ENCODE measurements around the gene CFAP53. TPM values are rescaled to one million over a fixed set of nuclear protein-coding genes. Genes with fewer than 3 reads are reported as not detected.

The CFAP53 gene
- total RNA-seq = 0.17 to 0.26 TPM in 2 of 3 replicates, not detected in the other
- long read RNA-seq, partial matches to known transcripts = 1 of 1 reads
- long read RNA-seq, other reads (novel, unspliced or antisense) = 0 of 1 reads

DNA sequence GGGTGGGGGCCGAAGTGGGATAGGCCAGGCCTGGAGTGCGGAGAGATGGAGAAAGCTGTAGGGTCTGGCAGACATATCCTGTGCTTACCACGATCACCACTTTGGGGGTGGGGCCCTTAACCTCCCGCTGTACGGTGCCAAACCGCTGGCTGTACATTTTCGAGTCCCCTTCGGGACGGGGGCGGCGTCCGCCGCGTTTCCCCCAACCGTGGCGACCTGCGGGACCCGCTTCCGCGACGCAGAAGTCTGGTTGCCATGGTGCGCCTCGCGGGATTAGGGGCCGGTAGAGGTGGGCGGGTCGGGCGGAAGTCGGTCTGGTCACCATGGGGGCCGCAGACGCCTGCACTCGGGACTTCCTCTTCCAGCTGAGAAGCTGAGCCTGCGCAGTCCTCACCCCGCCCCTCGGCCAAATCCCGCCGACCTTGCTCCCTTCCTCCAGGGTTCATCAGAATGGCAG, at the start of gene CFAP53:
TSS of gene CFAP53 (minus strand) at position 248 of the 457 bp plus-strand sequence. CDS start at position 157, 91 bp downstream.
- Mint-ChIP-seq H3K9me3 (ENCODE audit: low read depth) (no peaks in the 10 kb centered on the region), H3K36me3 (ENCODE audit: low read depth) (peaks cover 19% of the 10 kb centered on the region), H3K27ac (ENCODE audit: unreplicated experiment) (peak within 1 kb of the TSS; percentile 59), H3K4me3 (ENCODE audit: unreplicated experiment) (peak within 1 kb of the TSS; percentile 85), H3K27me3 (ENCODE audit: low read depth) (peaks cover 7% of the 10 kb centered on the region), H3K4me1 (ENCODE audit: low read depth) (peaks cover 16% of the 10 kb centered on the region)
- DNase-seq (ENCODE audit: low spot score) = peak; percentile 98
- TF ChIP-seq, protein P1, sequence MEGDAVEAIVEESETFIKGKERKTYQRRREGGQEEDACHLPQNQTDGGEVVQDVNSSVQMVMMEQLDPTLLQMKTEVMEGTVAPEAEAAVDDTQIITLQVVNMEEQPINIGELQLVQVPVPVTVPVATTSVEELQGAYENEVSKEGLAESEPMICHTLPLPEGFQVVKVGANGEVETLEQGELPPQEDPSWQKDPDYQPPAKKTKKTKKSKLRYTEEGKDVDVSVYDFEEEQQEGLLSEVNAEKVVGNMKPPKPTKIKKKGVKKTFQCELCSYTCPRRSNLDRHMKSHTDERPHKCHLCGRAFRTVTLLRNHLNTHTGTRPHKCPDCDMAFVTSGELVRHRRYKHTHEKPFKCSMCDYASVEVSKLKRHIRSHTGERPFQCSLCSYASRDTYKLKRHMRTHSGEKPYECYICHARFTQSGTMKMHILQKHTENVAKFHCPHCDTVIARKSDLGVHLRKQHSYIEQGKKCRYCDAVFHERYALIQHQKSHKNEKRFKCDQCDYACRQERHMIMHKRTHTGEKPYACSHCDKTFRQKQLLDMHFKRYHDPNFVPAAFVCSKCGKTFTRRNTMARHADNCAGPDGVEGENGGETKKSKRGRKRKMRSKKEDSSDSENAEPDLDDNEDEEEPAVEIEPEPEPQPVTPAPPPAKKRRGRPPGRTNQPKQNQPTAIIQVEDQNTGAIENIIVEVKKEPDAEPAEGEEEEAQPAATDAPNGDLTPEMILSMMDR (IDR thresholded peaks at IDR 0.05) = no peak

- TF ChIP-seq, protein P1 (IDR thresholded peaks at IDR 0.05) = no peak
- Mint-ChIP-seq H3K36me3 (ENCODE audit: low read depth) (no peaks in the 10 kb centered on the region), H3K9me3 (ENCODE audit: low read depth) (no peaks in the 10 kb centered on the region), H3K27me3 (ENCODE audit: low read depth) (peaks cover 50% of the 10 kb centered on the region), H3K4me1 (ENCODE audit: low read depth) (no peaks in the 10 kb centered on the region), H3K27ac (ENCODE audit: unreplicated experiment) (no peak overlapping the region), H3K4me3 (ENCODE audit: unreplicated experiment) (no peak overlapping the region)
- no peak for DNase-seq (ENCODE audit: low spot score)
Observed at GRCh38 chr18:50315100-50315871, 49.0 kb upstream of the CFAP53 start.

DNA sequence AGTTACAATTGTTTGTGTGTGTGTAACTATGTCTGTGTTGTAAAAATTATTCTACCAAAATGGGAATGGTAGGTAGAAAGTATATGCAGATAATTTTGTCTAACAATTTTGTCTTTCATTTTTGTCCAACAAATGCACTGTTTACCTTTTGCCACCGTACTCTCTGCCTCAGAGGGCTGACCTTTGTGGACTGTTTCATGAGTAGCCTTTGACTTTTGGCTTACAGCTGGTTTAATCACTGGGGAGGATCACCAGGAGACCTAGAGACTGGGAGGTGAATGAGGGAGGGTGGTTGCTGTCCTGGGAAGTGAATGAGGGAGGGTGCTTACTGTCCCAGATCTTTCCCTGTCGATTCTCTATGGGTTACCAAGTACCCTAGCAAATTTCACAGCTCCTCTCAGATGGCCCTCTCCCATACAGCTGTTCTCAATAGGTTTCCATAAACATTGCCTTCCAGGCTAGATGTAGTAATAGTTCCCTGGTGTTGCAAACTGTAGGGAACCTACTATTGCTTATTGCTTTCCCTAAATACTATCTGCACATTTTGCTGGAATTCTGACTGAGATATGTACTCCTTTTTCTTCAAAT, 47.7 kb upstream of the CFAP53 start:
- Mint-ChIP-seq H3K4me1 (ENCODE audit: low read depth) (no peaks in the 10 kb centered on the region), H3K9me3 (ENCODE audit: low read depth) (no peaks in the 10 kb centered on the region), H3K27ac (ENCODE audit: unreplicated experiment) (no peak overlapping the region), H3K36me3 (ENCODE audit: low read depth) (no peaks in the 10 kb centered on the region), H3K4me3 (ENCODE audit: unreplicated experiment) (no peak overlapping the region), H3K27me3 (ENCODE audit: low read depth) (peaks cover 45% of the 10 kb centered on the region)
- DNase-seq (ENCODE audit: low spot score) = no peak
- TF ChIP-seq, protein P1 (IDR thresholded peaks at IDR 0.05) = no peak

GRCh38 chr18:50313031-50313607, 46.8 kb upstream of the CFAP53 start:
- Mint-ChIP-seq H3K9me3 (ENCODE audit: low read depth) (no peaks in the 10 kb centered on the region), H3K4me3 (ENCODE audit: unreplicated experiment) (no peak overlapping the region), H3K36me3 (ENCODE audit: low read depth) (no peaks in the 10 kb centered on the region), H3K27me3 (ENCODE audit: low read depth) (peaks cover 36% of the 10 kb centered on the region), H3K4me1 (ENCODE audit: low read depth) (peaks cover 5% of the 10 kb centered on the region), H3K27ac (ENCODE audit: unreplicated experiment) (no peak overlapping the region)
- TF ChIP-seq, protein P1 (IDR thresholded peaks at IDR 0.05) = no peak
- no peak for DNase-seq (ENCODE audit: low spot score)
